D721Med (cell line): ENCODE measurements around the gene GALNT1.
"Not testable (repeated sequence)": the region's sequence is repeated elsewhere in the genome, so short reads cannot be mapped to it uniquely, and the experiment has no call there.

Experiments
- DNase-seq: peaks from one replicate; pipeline ENCODE4 v3.0.0; 2011; ENCODE audit warnings: low spot score; ENCODE audit not compliant: insufficient read length
- FAIRE-seq: peaks from 2 replicates; lab custom pipeline; 2011; peaks lifted over from hg19 to GRCh38; lab: Jason Lieb, UNC
- CTCF ChIP-seq: IDR thresholded peaks from 2 replicates; pipeline ENCODE4 v1.5.1; 2012; ENCODE audit warnings: mild to moderate bottlenecking, control low read depth; ENCODE audit not compliant: insufficient read depth; ENCODE audit errors: missing control alignments

GALNT1 gene

GRCh38 chr18:35581546-35581897, at the start of gene GALNT1:
Gene GALNT1 (plus strand): TSS chr18:35581740. CDS start chr18:35654663, 72,923 bp downstream.
- TF ChIP-seq CTCF = no peak
- FAIRE-seq (no peak), DNase-seq (no peak)

- FAIRE-seq (no peak), DNase-seq (no peak)
- TF ChIP-seq CTCF = no peak
Observed at GRCh38 chr18:35533916-35534405, 47.6 kb upstream of the GALNT1 start.

- TF ChIP-seq CTCF = no peak
- FAIRE-seq (no peak), DNase-seq (no peak)
Observed at GRCh38 chr18:35535297-35535696, 46.2 kb upstream of the GALNT1 start.

- FAIRE-seq = no peak
- no peak for TF ChIP-seq CTCF
- no peak for DNase-seq
Observed at GRCh38 chr18:35542356-35542755, 39.2 kb upstream of the GALNT1 start.

GRCh38 chr18:35547008-35547605, 34.4 kb upstream of the GALNT1 start:
- no peak for TF ChIP-seq CTCF
- FAIRE-seq = peak; percentile 46
- no peak for DNase-seq

GRCh38 chr18:35549564-35549963, 32.0 kb upstream of the GALNT1 start:
- peak; percentile 53 for FAIRE-seq
- no peak for TF ChIP-seq CTCF
- DNase-seq = no peak

- DNase-seq = no peak
- no peak for FAIRE-seq
- TF ChIP-seq CTCF = no peak
Observed at GRCh38 chr18:35553300-35553699, 28.2 kb upstream of the GALNT1 start.

- not testable (repeated sequence) for DNase-seq, FAIRE-seq
Observed at GRCh38 chr18:35555538-35555937, 26.0 kb upstream of the GALNT1 start.
